Sigmoid colon (tissue), 3 donors: ENCODE results near the gene TCEANC2.

Experiments
- POLR2A ChIP-seq, 2 donors: fragments of 450-650 bp; IDR thresholded peaks; one replicate each; pipeline ENCODE4 v1.6.1; 2016; ENCODE audit warnings: antibody characterized with exemption in 2 of 2, mild to moderate bottlenecking in 2 of 2, moderate library complexity in 2 of 2
- TF ChIP-seq, protein P1 (sequence below), 4 experiments: fragments of 450-650 bp in 3 of 4; fragments of 200-600 bp in 1 of 4; IDR thresholded peaks; one replicate each; pipeline ENCODE4 v1.5.1; 2016 to 2019; ENCODE audit warnings: antibody characterized with exemption in 4 of 4, mild to moderate bottlenecking in 3 of 4, moderate library complexity in 2 of 4

DNA sequence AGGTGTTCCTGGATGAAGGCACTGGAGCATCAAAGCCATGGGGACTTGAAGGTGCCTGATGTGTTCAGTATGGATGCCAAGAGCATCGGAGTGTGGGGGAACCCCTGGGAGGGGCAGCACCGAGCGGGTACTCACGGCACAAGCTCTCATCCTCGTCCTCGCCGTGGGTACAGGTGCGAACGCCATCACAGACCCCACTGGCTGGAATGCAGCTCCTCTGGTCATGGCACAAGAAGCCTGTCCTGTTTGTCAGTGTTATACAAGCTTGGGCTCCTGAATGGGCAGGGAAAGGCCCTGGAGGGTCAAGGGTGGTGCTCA, 41.4 kb upstream of the TCEANC2 start:
- no peak for TF ChIP-seq POLR2A (IDR thresholded peaks at IDR 0.05)
- TF ChIP-seq, protein P1, sequence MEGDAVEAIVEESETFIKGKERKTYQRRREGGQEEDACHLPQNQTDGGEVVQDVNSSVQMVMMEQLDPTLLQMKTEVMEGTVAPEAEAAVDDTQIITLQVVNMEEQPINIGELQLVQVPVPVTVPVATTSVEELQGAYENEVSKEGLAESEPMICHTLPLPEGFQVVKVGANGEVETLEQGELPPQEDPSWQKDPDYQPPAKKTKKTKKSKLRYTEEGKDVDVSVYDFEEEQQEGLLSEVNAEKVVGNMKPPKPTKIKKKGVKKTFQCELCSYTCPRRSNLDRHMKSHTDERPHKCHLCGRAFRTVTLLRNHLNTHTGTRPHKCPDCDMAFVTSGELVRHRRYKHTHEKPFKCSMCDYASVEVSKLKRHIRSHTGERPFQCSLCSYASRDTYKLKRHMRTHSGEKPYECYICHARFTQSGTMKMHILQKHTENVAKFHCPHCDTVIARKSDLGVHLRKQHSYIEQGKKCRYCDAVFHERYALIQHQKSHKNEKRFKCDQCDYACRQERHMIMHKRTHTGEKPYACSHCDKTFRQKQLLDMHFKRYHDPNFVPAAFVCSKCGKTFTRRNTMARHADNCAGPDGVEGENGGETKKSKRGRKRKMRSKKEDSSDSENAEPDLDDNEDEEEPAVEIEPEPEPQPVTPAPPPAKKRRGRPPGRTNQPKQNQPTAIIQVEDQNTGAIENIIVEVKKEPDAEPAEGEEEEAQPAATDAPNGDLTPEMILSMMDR (IDR thresholded peaks at IDR 0.05) = no peak
